ENCODE data around the gene CAPN15.
A peak's percentile ranks its signal among the peaks of the same experiment; 100 is the strongest.
"Not testable (repeated sequence)": the region's sequence is repeated elsewhere in the genome, so short reads cannot be mapped to it uniquely, and the experiment has no call there.

The CAPN15 gene

DNA sequence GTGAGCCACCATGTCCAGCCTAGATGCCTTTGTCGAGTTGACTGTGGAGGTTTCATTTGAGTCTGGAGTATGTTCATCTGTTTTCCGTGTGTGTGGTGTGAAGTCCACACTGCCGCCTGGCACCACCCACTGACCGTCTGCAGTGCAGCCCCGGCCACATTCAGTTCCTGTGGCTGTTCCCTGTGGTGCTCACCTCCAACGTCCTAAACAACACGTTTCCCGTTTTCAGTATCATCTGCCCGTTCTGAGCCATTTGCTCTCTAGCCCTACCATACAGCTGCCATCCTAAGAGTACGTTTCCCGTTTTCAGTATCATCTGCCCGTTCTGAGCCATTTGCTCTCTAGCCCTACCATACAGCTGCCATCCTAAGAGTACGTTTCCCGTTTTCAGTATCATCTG lies 20.0 kb upstream of the CAPN15 start:
- DNase-seq (ENCODE audit: low spot score), result not testable (repeated sequence)

DNA sequence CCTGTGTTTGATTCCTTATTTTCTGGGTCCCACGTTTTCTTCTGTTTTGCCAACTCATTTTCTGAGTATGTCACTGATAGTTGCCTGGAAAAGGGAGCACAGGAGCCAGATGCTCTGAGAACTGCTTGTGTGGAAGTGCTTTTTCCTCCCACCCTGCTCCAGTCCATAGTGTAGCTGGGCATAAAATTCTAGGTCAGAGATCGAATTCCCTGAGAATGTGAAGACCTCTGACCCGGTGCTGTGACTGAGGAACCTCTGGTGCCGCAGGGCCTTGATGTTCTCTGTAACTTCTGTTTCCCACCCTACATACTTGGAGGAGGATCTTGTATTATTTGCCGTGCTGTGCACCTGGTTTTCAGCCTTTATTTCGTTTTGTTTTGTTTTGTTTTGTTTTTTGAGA lies 19.5 kb upstream of the CAPN15 start:
- no peak for DNase-seq (ENCODE audit: low spot score)

DNA sequence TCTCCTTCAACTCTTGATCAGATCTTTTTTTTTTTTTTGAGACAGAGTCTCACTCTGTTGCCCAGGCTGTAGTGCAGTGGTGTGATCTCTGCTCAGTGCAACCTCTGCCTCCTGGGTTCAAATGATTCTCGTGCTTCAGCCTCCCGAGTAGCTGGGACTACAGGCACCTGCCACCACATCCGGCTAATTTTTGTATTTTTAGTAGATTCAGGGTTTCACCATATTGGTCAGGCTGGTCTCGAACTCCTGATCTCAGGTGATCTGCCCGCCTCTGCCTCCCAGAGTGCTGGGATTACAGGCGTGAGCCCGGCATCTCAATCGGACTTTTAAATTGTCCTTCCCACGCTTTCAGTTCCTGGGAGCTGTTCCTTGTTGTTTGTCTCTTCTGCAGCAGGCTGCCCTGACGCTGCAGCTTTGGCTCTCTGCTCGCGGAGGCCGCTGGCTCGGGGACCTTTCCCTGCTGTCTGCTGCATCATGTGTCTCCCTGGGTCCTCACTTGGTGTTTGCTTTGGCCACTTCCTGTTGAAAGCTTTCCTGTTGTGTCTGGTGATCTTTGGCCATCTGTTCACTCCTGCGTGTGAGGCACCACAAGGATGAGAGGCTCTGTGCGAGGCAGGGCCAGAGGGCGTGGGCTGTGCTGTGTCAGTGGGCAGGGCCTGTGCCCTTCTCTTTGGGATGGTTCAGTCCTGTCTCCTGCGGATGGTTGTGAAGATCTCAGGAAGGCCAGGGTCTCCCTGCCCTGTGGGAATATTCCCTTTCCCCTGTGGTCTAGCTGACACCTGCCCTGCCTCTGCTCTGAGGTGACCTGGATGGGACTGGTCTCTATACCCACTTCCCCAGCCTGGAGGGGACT lies 18.4 kb upstream of the CAPN15 start:
- no peak for DNase-seq (ENCODE audit: low spot score)

DNA sequence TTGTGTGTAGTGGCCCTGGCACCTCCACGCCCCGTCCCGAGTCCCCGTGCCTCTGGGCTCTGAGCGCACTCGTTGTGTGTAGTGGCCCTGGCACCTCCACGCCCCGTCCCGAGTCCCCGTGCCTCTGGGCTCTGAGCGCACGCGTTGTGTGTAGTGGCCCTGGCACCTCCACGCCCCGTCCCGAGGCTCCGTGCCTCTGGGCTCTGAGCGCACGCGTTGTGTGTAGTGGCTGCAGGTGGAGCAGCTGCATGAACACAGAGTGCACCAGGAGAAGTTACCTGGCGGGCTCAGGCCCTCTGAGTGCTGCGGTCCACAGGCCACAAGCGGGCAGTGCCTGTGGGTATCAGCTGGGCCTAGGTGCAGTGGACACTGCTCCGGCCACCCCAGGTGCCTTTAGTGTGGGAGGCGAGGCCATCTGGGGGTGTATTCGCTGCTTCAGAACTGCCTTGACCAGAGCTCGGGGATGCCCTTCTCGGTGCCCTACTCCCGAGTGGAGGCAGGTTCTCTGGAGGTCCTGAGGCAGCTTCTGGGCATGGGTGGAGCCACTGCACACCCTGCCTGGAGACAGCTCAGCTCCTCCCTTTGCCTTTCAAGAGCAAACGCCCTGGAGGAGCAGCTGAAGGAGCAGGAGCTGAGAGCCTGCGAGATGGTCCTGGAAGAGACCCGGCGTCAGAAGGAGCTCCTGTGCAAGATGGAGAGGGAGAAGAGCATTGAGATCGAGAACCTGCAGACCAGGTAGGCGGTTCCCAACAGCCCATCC lies 17.3 kb upstream of the CAPN15 start:
- no peak for DNase-seq (ENCODE audit: low spot score)

DNA sequence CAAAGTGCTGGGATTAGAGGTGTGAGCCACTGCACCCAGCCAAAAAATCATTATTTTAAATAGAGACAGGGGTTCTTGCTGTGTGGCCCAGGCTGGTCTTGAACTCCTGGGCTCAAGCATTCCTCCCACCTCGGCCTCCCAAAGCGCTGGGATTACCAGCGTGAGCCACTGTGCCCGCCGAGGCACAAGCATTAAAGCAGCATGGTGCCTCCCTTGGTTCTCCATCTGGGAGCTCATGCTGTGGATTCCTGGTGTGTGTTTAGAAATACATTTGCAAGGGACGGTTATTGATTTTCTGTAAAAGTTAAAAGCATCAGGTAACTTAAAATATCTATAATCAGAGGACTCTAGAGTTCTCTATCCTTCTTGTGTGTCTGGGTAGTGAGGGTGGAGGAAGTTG lies 14.7 kb upstream of the CAPN15 start:
- no peak for DNase-seq (ENCODE audit: low spot score)

DNA sequence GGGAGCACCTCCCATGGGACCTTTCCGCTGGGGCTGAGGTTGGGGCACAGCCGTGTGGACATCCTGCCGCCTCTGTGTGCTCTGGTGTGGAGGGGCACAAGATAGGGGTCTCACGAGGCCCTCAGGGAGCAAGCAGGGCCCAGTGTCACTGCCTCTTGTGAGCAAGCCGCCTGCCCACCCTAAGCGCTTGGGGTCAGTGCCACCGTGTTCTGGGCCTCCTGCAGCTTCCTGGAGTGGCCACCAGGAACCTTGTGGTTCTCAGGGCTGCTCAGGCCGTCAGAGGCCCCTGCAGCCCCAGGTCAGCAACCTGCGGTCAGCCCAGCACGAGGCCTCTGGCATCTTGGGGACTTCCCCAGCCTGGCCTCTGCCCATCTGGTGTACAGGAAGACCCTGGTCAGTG lies 13.6 kb upstream of the CAPN15 start:
- no peak for DNase-seq (ENCODE audit: low spot score)

DNA sequence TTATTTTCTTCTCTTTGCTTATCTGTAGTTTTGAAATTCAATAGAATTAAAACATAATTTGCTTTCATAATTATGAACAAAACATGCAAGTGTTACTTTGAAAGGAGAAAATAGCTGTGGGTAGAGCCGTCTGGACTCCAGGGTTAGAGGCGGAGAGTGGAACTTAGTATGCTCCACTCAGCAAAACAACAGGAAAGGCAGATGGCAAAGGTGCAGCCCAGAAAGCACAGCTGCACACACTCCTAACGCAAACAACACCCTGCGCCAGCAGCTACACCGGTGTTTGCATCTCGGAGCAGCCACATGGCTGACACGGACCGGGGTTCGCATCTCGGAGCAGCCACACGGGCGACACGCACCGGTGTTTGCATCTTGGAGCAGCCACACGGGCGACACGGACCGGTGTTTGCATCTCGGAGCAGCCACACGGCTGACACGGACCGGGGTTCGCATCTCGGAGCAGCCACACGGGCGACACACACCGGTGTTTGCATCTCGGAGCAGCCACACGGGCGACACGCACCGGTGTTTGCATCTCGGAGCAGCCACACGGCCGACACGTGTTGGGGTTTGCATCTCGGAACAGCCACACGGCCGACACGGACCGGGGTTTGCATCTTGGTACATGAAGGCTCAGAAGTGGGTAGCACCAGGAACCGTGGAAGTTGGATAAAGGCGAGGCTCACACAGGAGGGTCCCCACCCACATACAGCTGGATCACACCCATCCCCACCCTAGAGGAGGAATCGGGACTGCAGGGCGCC lies 12.2 kb upstream of the CAPN15 start:
- DNase-seq (ENCODE audit: low spot score), result no peak

DNA sequence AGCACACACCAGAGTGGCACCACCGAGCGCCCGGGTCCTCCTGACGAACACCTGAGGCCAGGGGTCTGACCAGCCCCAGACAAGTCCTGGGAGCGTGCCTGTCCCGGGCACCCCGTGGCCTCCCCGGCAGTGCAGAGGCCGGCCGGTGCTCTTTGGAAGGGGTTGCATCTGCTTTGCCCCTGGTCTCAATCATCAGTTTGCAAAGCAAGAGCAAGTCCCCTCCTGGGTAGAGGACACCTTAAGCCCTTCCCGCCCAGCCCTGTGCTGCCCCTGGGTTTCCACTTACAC lies 11.6 kb upstream of the CAPN15 start:
- DNase-seq (ENCODE audit: low spot score), result no peak

DNA sequence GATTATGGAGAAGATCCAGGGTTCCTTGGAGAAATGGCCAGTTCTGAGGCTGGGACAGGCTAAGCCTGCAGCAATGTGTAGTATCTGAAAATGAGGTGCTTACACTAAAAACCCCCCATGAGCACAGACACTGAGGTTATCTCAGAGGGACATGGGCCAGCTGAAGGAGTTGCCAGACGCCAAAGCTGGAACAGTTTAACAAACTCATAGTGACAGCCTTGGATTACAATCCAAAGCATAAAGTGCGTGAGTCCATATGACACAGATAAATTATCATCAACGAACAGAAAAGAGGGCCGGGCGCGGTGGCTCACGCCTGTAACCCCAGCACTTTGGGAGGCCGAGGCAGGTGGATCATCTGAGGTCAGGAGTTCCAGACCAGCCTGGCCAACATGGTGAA lies 11.2 kb upstream of the CAPN15 start:
- DNase-seq (ENCODE audit: low spot score), result no peak

DNA sequence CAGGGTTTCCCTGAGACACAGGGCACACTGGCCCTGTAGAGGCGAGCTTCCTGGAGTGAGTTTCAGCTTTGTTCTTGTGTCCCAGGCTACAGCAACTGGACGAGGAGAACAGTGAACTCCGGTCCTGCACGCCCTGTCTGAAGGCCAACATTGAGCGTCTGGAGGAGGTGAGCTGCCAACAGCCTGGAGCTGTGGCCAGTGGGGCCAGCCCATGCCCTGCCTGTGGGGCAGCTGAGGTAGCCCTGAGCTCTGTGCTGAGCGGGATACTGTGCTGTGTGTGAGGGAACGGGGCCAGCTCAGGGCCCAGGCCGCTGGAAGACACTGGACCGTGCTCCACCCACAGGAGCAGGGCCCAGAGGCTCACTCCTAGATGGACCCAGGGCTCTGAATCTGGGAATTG lies 8.7 kb upstream of the CAPN15 start:
- no peak for DNase-seq (ENCODE audit: low spot score)

DNA sequence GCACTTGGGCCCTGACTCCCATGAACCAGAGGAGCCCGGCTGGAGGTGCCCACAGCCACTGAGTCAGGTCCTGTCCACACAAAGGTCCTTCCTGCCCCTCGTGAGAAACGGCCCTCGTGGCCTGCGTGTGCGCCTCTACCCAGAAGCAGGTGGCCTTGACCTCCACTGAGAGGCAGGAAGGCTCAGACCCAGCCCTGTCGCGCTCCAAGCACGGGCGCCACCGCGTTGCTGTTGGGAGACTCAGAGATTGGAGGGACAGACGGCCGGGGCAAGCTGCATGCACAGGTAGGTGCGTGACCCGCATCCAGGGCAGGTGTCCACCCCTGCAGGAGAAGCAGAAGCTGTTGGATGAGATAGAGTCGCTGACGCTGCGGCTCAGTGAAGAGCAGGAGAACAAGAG lies 8.1 kb upstream of the CAPN15 start:
- DNase-seq (ENCODE audit: low spot score), result no peak

DNA sequence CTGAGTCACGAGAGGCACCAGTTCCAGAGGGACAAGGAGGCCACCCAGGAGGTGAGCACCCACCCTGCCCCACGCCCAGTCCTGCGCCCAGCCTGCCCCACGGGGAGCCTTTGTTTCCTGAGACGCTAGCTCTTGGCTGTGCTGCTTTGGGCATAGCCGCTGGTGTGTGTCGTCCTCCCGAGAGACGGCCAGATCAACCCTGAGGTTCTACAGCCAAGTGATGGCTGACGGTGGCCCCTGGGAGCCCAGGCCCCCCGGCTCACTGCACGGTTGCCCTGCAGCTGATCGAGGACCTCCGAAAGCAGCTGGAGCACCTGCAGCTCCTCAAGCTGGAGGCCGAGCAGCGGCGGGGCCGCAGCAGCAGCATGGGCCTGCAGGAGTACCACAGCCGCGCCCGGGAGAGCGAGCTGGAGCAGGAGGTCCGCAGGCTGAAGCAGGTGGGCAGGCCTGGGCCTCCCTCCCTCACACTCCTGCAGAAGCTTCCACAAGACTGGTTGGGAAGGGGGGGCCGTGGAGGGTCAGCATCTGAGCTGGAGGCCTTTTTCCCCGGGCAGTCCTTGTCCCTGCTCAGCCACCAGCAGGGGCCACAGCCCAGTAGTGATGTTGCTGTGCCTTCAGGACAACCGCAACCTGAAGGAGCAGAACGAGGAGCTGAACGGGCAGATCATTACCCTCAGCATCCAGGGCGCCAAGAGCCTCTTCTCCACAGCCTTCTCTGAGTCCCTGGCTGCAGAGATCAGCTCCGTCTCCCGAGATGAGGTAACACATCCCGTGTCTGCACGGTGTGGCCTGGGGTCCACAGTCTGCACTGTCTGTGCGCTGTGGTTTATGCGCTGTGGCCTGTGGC lies 7.4 kb upstream of the CAPN15 start:
- DNase-seq (ENCODE audit: low spot score), result no peak

DNA sequence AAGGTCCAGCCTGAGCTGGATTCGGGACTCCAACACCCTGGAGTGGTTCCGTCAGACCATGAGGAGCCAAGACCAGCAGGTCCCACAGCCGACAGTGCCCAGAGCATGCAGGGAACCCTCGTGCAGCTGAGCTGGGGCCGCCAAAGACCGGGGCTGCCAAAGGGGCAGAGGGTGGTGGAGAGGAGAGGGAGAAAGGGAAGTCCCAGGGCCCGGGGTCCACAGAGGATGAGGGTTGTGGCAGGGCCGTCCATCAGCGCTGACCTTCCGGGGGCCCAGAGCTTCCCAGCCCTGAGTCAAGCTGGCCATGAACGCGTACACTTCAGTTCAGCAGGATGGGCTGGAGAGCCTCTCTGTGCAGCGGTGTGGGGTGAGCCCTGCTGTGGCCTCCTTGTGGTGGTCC lies 6.7 kb upstream of the CAPN15 start:
- no peak for DNase-seq (ENCODE audit: low spot score)

DNA sequence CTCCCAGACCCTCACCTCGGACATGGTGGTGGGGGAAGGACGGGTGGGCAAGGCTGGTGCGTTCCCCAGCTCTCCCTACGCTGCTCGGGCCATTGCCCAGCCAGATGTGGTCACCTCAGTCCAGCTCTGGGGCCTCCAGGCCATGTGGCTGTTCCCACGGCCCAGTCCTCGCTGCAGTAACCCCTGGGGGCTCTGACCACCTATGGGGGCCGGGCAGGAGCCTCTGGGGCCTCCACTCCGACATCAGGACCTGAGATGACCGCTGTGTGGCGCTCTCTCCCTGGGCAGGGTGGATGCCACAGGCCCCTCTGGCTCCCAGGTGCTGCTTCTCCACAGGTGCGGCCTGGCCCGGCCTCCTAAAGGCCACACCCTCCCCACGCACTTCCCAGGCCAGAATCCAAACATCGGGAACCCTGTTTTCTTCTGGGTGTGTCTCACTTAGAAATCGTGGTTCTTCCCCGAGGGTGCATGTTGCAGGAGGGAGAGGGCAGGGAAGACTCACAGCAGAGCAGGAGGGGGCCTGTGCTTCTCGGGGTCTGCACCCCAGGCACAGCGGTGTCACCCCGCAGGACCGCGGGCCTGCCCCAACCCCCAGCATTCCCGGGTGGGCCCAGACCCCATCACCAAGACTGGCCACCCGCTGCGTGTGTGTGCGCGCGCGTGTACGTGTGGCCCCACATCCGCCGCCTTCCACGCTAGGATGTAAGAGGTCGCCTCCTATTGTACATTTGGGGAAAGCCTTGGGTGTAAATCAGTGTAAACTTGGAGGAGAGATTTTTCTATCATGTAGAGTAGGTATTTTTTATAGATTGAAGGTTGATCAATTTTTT lies 5.9 kb upstream of the CAPN15 start:
- no peak for DNase-seq (ENCODE audit: low spot score)

DNA sequence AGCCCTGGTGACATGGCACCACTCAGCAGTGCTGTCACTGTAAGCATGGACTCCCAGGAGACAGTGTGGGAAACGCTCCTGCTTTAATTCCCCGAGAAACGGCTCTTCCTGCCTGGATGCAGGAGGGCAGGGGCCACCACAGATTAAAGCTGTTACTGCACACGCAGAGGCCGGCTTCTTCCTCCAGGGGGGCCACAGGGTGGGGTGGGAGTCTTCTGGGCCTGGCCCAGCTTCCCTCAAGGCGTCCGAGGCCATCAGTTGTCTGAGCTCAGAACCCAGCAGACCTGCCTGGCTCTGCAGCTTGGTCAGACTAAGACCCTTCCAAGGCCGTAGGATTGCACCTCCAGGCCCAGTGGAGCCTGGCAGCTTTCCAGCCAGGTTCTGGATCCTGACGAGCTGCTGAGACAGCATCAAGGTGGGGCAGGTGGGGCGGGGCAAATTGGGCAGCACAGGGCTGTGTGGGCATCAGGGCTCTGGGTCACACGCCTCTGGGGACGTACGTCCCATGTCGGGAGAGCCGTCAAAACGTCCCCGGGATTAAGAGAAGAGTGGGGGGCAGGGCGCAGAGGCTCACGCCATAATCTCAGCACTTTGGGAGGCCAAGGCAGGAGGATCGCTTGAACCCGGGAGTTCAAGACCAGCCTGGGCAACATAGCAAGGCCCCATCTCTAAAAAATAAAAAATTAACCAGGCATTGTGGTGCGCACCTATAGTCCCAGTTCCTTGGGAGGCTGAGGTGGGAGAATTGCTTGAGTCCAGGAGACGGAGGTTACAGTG lies 5.0 kb upstream of the CAPN15 start:
- DNase-seq (ENCODE audit: low spot score), result no peak

DNA sequence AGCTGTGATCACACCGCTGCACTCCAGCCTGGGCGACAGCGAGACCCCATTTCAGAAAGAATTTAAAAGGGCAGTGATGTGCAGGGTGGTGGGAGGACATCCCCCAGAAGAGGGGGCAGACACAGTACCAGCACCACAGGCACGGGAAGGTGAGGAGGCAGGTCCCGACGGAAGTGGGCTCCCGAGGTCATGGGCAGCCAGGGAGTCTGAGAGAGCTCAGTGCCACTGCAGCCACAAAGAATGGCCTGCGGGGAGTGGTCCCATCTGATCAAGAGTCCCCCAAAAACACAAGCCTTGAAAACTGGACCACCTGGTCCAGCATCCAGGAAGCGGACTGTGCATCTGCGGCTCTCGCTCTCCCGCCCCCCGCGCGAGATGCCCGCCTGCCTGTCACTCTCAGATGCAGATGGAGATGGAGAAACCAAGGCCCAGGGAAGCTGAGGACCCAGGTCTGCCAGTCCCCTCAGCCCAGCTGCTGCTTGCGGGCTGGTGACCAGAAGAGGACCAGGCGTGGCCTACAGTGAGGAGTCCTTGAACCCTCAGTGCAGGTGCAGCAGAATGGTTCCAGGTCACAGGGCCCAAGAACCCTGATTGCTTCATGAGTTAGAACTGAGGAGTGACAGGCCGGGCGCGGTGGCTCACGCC lies 4.3 kb upstream of the CAPN15 start:
- no peak for DNase-seq (ENCODE audit: low spot score)

DNA sequence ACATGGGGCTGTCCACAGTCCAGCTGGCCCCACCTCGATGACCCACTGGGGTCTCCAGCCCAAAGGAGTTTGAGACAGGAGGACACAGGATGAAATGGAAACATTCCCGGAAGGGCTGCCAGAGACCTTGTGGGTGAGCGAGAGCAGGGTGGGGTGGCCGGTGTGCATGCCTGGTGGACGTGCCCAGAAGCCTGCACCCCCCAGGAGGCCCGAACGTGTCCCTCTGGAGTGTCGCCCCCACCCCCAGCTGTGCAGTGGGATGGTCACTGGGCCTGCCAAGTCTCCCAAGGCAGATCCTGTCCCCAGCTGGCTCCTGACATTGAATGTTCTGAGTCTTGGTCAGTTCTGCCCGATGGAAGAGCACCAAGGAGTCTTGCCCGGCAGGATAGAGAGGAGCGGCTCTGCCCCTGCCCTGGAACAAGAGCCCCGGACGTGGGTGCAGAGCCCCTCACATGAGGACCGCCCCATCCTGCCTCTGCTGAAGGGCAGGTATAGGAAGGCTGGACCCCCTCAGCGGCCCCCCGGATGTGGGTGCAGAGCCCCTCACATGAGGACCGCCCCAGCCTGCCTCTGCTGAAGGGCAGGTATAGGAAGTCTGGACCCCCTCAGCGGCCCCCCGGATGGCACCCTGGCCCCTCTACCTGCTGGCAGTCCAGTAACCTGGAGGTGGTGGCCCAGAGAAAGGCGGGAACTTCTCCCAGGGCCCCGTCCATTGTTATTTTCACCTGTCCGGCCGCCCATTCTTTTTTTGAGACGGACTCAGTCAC lies 3.1 kb upstream of the CAPN15 start:
- DNase-seq (ENCODE audit: low spot score), result no peak

DNA sequence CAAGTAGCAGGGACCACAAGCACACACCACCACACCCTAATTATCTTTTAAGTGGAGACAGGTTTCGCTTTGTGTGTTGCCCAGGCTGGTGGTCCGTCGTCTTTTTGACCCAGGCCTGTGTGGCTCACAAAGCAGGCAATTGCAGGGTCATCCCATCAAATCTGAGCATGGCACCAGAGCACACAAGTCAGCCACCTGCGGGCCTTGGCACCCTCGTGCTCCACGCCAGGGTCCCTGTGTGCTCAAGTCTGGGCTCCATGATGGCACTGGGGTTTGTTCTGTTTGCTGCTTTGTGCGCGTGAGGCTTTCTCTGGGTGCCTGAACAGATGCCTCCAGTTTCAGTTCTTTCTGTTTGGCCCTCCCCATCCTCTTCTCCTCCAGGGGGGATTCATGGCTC lies 2.4 kb upstream of the CAPN15 start:
- no peak for DNase-seq (ENCODE audit: low spot score)

DNA sequence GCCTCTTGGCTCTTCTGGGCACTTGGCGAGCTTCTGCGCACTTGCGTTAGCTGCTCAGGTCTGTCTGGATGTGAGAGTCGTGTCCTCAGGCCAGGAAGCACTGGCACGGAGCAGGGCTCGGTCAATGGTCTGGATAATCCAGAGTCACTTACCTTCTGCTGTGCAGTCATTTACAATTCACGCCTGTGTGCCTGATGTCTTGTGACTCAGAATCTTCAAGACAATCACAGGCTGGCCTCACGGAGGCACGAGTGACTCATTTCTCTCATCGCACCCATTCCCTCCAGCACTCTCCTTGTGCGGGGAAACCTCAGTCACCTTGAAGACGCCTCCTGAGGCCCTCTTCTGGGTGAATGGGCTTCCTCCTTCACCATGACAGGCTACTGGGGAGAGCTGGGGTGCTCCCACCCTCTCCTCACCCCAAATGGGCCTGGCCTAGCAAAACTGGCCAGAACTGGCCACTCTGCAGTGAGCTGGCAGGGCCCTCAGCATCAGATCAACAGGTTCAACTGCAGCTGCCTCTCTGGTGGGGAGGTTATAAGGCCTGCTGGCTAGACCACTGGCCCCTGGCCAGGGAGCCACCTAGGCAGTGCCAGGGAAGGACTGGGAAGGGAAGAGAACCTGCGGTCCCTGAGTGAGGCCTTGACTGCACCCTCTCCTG lies 1.9 kb upstream of the CAPN15 start:
- peak; percentile 82 for DNase-seq (ENCODE audit: low spot score)
